ENCODE results near the gene STX4.

The STX4 gene

GRCh38 chr16:30997725-30998711 lies 35.3 kb upstream of the STX4 start:
- Mint-ChIP-seq H3K27ac (no peak overlapping the region), H3K27me3 (ENCODE audit: low read depth) (peaks cover 9% of the 10 kb centered on the region), H3K9me3 (no peaks in the 10 kb centered on the region), H3K36me3 (ENCODE audit: low read depth) (peaks cover 4% of the 10 kb centered on the region), H3K4me3 (peak overlapping the region; percentile 57 to 62 (median 58)), H3K4me1 (peaks cover 25% of the 10 kb centered on the region)
- TF ChIP-seq CTCF (IDR thresholded peaks at IDR 0.05; ENCODE audit: unreplicated experiment in 3 of 3) = no peak

- Mint-ChIP-seq H3K36me3 (ENCODE audit: low read depth) (peaks cover 4% of the 10 kb centered on the region), H3K4me1 (peaks cover 35% of the 10 kb centered on the region), H3K4me3 (peak overlapping the region in 1 of 3 experiments; percentile 38), H3K27me3 (ENCODE audit: low read depth) (peaks cover 9% of the 10 kb centered on the region), H3K27ac (peak overlapping the region in 2 of 3 experiments; percentile 17 to 37), H3K9me3 (no peaks in the 10 kb centered on the region)
- no peak for TF ChIP-seq CTCF (IDR thresholded peaks at IDR 0.05; ENCODE audit: unreplicated experiment in 3 of 3)
Observed at GRCh38 chr16:30998852-30999761, 34.3 kb upstream of the STX4 start.

GRCh38 chr16:31000671-31001382 lies 32.5 kb upstream of the STX4 start:
- Mint-ChIP-seq H3K27me3 (ENCODE audit: low read depth) (peaks cover 9% of the 10 kb centered on the region), H3K36me3 (ENCODE audit: low read depth) (peaks cover 4% of the 10 kb centered on the region), H3K4me1 (peaks cover 39% of the 10 kb centered on the region), H3K9me3 (no peaks in the 10 kb centered on the region), H3K4me3 (no peak overlapping the region), H3K27ac (no peak overlapping the region)
- TF ChIP-seq CTCF (IDR thresholded peaks at IDR 0.05; ENCODE audit: unreplicated experiment in 3 of 3) = no peak

GRCh38 chr16:31001507-31002249 lies 31.7 kb upstream of the STX4 start:
- Mint-ChIP-seq H3K4me3 (peak overlapping the region in 1 of 3 experiments; percentile 21), H3K27ac (peak overlapping the region; percentile 59 to 90 (median 70)), H3K27me3 (ENCODE audit: low read depth) (peaks cover 4% of the 10 kb centered on the region), H3K36me3 (ENCODE audit: low read depth) (no peaks in the 10 kb centered on the region), H3K9me3 (no peaks in the 10 kb centered on the region), H3K4me1 (peaks cover 42% of the 10 kb centered on the region)
- no peak for TF ChIP-seq CTCF (IDR thresholded peaks at IDR 0.05; ENCODE audit: unreplicated experiment in 3 of 3)

- peak overlapping the region in 1 of 3 experiments; percentile 21 for H3K4me3 Mint-ChIP-seq
- no peak for TF ChIP-seq CTCF (IDR thresholded peaks at IDR 0.05; ENCODE audit: unreplicated experiment in 3 of 3)
- H3K27ac Mint-ChIP-seq = peak overlapping the region; percentile 59 to 90 (median 70)
- peaks cover 42% of the 10 kb centered on the region for H3K4me1 Mint-ChIP-seq
- no peaks in the 10 kb centered on the region for H3K36me3 Mint-ChIP-seq (ENCODE audit: low read depth)
- no peaks in the 10 kb centered on the region for H3K9me3 Mint-ChIP-seq
- H3K27me3 Mint-ChIP-seq (ENCODE audit: low read depth) = peaks cover 3% of the 10 kb centered on the region
Observed at GRCh38 chr16:31002250-31002700, 31.1 kb upstream of the STX4 start.
